ENCODE results near the gene STX18. TPM values are rescaled to one million over a fixed set of nuclear protein-coding genes. Genes with fewer than 3 reads are reported as not detected.

Gene STX18
- total and polyA plus RNA-seq, 4 donors = 21.2 to 36.0 (median 27.9) TPM

DNA sequence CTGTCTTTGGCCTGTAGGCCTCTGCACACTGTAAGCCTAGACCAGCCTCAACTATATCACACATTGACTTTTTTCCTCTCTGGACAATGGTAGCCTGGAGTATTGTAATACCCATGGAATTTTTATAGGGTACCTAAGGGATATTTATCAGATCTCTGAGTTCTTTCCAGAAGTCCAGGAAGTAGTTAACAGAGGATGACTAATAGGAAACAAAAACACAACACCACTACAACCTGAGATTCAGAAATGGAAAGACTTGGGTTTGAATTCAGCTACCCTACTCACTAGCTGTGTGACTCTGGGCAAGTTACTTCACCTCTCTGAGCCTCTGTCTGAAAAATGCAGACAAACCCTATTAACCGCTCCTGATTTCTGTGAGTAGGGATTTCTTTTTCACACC, 7.7 kb upstream of the STX18 start:
- intact Hi-C loops (cut with DNase I) = no loop called here
- H3K27ac ChIP-seq (ENCODE audit: low read depth in 1 of 2, low read length in 2 of 2) = no peak overlapping the region
- H3K27me3 ChIP-seq (ENCODE audit: control insufficient read depth in 1 of 2, insufficient read depth in 2 of 2, low read length in 1 of 2) = no peaks in the 10 kb centered on the region
- H3K9me3 ChIP-seq (ENCODE audit: control insufficient read depth, low read length) = no peaks in the 10 kb centered on the region
- no peaks in the 10 kb centered on the region for H3K36me3 ChIP-seq (ENCODE audit: control insufficient read depth in 1 of 2, insufficient read depth in 2 of 2, low read length in 1 of 2)
- ATAC-seq (ENCODE audit: low FRiP score) (no peak), DNase-seq (no peak)
- WGBS, 2 donors = 94 to 98% methylated on average over 1 of the region's 1 CpG
- no peak overlapping the region for H3K4me3 ChIP-seq (ENCODE audit: low read length in 2 of 2)
- no peaks in the 10 kb centered on the region for H3K4me1 ChIP-seq (ENCODE audit: control insufficient read depth in 1 of 2, insufficient read depth in 2 of 2, low read length in 2 of 2)

GRCh38 chr4:4542774-4543485, 1.1 kb upstream of the STX18 start:
- Histone ChIP-seq H3K36me3 (ENCODE audit: control insufficient read depth in 1 of 2, insufficient read depth in 2 of 2, low read length in 1 of 2) (no peaks in the 10 kb centered on the region), H3K9me3 (ENCODE audit: control insufficient read depth, low read length) (no peaks in the 10 kb centered on the region), H3K27me3 (ENCODE audit: control insufficient read depth in 1 of 2, insufficient read depth in 2 of 2, low read length in 1 of 2) (no peaks in the 10 kb centered on the region), H3K4me3 (ENCODE audit: low read length in 2 of 2) (peak overlapping the region; percentile 29 to 90), H3K27ac (ENCODE audit: low read depth in 1 of 2, low read length in 2 of 2) (no peak overlapping the region), H3K4me1 (ENCODE audit: control insufficient read depth in 1 of 2, insufficient read depth in 2 of 2, low read length in 2 of 2) (no peaks in the 10 kb centered on the region)
- intact Hi-C loops (cut with DNase I) = loop anchor here in 1 of 2 donors (5.0 kb wide), 1 partner anchor 296 kb away; the partner anchor contains the start of gene TMEM128
- 16 to 17% methylated on average over 12 of the region's 12 CpGs for WGBS, 2 donors
- ATAC-seq (ENCODE audit: low FRiP score) (no peak), DNase-seq (no peak)

- no peaks in the 10 kb centered on the region for H3K4me1 ChIP-seq (ENCODE audit: control insufficient read depth in 1 of 2, insufficient read depth in 2 of 2, low read length in 2 of 2)
- H3K9me3 ChIP-seq (ENCODE audit: control insufficient read depth, low read length) = no peaks in the 10 kb centered on the region
- H3K27me3 ChIP-seq (ENCODE audit: control insufficient read depth in 1 of 2, insufficient read depth in 2 of 2, low read length in 1 of 2) = no peaks in the 10 kb centered on the region
- intact Hi-C loops (cut with DNase I) = loop anchor here in 1 of 2 donors (5.0 kb wide), 1 partner anchor 294 kb away; the partner anchor contains the start of gene TMEM128
- no peaks in the 10 kb centered on the region for H3K36me3 ChIP-seq (ENCODE audit: control insufficient read depth in 1 of 2, insufficient read depth in 2 of 2, low read length in 1 of 2)
- DNase-seq = peak in 1 of 2 donors; percentile 58
- peak overlapping the region; percentile 29 to 90 for H3K4me3 ChIP-seq (ENCODE audit: low read length in 2 of 2)
- peak; percentile 47 for ATAC-seq (ENCODE audit: low FRiP score)
- no peak overlapping the region for H3K27ac ChIP-seq (ENCODE audit: low read depth in 1 of 2, low read length in 2 of 2)
- WGBS, 2 donors = 4 to 8% methylated on average over 10 of the region's 10 CpGs
Observed at GRCh38 chr4:4541040-4541631, 712 bp downstream of the STX18 start.

- intact Hi-C loops (cut with DNase I) = no loop called here
- peaks cover 0 to 2% of the 10 kb centered on the region in 2 donors for H3K4me1 ChIP-seq (ENCODE audit: control insufficient read depth in 1 of 2, insufficient read depth in 2 of 2, low read length in 2 of 2)
- DNase-seq (no peak), ATAC-seq (ENCODE audit: low FRiP score) (no peak)
- H3K4me3 ChIP-seq (ENCODE audit: low read length in 2 of 2) = no peak overlapping the region
- no peak overlapping the region for H3K27ac ChIP-seq (ENCODE audit: low read depth in 1 of 2, low read length in 2 of 2)
- no peaks in the 10 kb centered on the region for H3K9me3 ChIP-seq (ENCODE audit: control insufficient read depth, low read length)
- no peaks in the 10 kb centered on the region for H3K36me3 ChIP-seq (ENCODE audit: control insufficient read depth in 1 of 2, insufficient read depth in 2 of 2, low read length in 1 of 2)
- WGBS, 2 donors = 58 to 60% methylated on average over 2 of the region's 2 CpGs
- H3K27me3 ChIP-seq (ENCODE audit: control insufficient read depth in 1 of 2, insufficient read depth in 2 of 2, low read length in 1 of 2) = no peaks in the 10 kb centered on the region
Observed at GRCh38 chr4:4539481-4539880, 2.4 kb downstream of the STX18 start.

DNA sequence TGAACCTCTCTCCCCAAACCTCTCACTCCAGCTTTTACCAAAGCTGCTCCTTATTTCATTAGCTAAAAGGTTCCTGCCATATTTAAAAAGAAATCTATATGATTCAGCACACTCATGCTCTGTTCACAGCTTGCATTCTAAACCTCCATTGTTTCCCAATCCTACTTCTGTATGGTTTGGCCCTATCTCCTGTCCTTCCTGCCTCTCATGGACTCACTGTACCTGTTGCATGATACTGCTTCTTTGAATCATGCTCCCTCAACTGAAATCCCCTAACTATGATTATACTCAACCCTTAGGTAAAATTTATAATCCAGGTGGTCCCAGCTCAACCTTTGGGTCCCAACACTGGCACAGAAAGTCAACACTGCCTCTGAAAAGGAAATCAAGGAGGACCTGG, 6.3 kb downstream of the STX18 start:
- ATAC-seq (ENCODE audit: low FRiP score) (no peak), DNase-seq (no peak)
- H3K27me3 ChIP-seq (ENCODE audit: control insufficient read depth in 1 of 2, insufficient read depth in 2 of 2, low read length in 1 of 2) = no peaks in the 10 kb centered on the region
- H3K36me3 ChIP-seq (ENCODE audit: control insufficient read depth in 1 of 2, insufficient read depth in 2 of 2, low read length in 1 of 2) = peaks cover 0 to 1% of the 10 kb centered on the region in 2 donors
- no peak overlapping the region for H3K27ac ChIP-seq (ENCODE audit: low read depth in 1 of 2, low read length in 2 of 2)
- intact Hi-C loops (cut with DNase I) = no loop called here
- peaks cover 0 to 3% of the 10 kb centered on the region in 2 donors for H3K4me1 ChIP-seq (ENCODE audit: control insufficient read depth in 1 of 2, insufficient read depth in 2 of 2, low read length in 2 of 2)
- no peak overlapping the region for H3K4me3 ChIP-seq (ENCODE audit: low read length in 2 of 2)
- no peaks in the 10 kb centered on the region for H3K9me3 ChIP-seq (ENCODE audit: control insufficient read depth, low read length)

DNA sequence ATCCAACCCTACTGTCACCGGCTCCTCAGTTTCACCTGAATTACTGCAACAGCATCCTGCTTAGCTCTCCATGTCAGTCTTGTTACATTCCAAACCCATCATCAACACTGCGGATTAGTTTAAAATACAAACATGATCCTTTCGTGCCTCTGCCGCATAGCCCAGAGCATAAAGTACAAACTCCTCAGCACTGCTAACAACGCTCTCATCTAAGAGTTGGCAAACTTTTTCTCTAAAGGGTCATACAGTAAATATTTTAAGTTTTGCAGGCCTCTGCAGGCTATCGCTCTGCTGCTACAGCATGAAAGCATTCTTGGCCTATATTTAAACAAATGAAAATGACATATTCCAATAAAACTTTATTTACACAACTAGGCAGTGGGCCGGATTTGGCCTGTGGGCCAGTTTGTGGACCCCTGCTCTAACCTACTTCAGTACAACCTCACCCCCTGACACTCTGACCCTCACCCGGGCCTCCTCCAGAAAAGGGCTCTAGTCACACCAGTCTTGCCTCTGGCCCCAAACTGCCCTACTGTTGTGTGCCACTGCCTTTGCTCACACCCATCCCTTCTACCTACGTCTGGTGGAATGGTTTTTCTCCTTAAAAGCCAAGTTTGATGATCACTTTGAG, 7.2 kb downstream of the STX18 start:
- no peak overlapping the region for H3K27ac ChIP-seq (ENCODE audit: low read depth in 1 of 2, low read length in 2 of 2)
- peaks cover 0 to 3% of the 10 kb centered on the region in 2 donors for H3K4me1 ChIP-seq (ENCODE audit: control insufficient read depth in 1 of 2, insufficient read depth in 2 of 2, low read length in 2 of 2)
- no peak overlapping the region for H3K4me3 ChIP-seq (ENCODE audit: low read length in 2 of 2)
- intact Hi-C loops (cut with DNase I) = no loop called here
- WGBS, 2 donors = 94 to 96% methylated on average over 9 of the region's 9 CpGs
- H3K36me3 ChIP-seq (ENCODE audit: control insufficient read depth in 1 of 2, insufficient read depth in 2 of 2, low read length in 1 of 2) = peaks cover 0 to 1% of the 10 kb centered on the region in 2 donors
- ATAC-seq (ENCODE audit: low FRiP score) (no peak), DNase-seq (no peak)
- no peaks in the 10 kb centered on the region for H3K27me3 ChIP-seq (ENCODE audit: control insufficient read depth in 1 of 2, insufficient read depth in 2 of 2, low read length in 1 of 2)
- no peaks in the 10 kb centered on the region for H3K9me3 ChIP-seq (ENCODE audit: control insufficient read depth, low read length)

DNA sequence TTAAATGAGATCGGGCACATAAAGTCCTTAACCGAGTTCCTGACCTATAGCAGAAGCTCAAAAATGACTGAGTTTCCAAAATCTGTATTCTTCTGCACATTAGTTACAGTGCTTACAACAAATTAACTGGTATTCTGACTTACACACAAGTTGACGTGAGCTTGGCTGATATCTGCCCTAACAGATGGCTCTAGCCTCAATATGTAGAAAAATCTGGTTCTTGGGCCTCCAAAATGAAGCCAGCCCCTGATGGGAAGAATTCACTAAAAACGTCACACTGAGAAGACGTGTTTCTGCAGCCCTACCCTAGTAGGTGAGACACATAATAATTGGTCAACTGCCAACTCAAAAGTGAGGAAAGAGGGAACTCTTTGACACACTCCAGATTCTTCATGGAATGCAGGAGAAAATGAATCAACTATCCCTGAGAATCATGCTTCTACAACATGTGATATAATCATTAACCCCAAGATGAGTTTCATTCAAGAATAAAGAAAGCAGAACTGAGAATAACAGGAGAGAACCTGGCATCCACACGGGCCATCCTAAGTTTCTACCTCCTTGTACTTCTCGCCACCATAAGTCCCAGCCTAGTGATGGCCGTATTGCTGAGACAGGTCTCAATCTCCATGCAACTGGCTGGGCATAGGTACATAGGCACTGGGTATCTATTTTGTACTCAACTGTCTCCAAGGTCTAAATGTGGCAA, 8.2 kb downstream of the STX18 start:
- no peak overlapping the region for H3K4me3 ChIP-seq (ENCODE audit: low read length in 2 of 2)
- WGBS, 2 donors = 91 to 92% methylated on average over 8 of the region's 8 CpGs
- H3K27me3 ChIP-seq (ENCODE audit: control insufficient read depth in 1 of 2, insufficient read depth in 2 of 2, low read length in 1 of 2) = no peaks in the 10 kb centered on the region
- no peaks in the 10 kb centered on the region for H3K9me3 ChIP-seq (ENCODE audit: control insufficient read depth, low read length)
- no peak for DNase-seq
- intact Hi-C loops (cut with DNase I) = no loop called here
- H3K4me1 ChIP-seq (ENCODE audit: control insufficient read depth in 1 of 2, insufficient read depth in 2 of 2, low read length in 2 of 2) = peaks cover 0 to 3% of the 10 kb centered on the region in 2 donors
- H3K27ac ChIP-seq (ENCODE audit: low read depth in 1 of 2, low read length in 2 of 2) = no peak overlapping the region
- H3K36me3 ChIP-seq (ENCODE audit: control insufficient read depth in 1 of 2, insufficient read depth in 2 of 2, low read length in 1 of 2) = peaks cover 0 to 1% of the 10 kb centered on the region in 2 donors
- no peak for ATAC-seq (ENCODE audit: low FRiP score)

GRCh38 chr4:4532371-4533154, 9.3 kb downstream of the STX18 start:
- H3K27ac ChIP-seq (ENCODE audit: low read depth in 1 of 2, low read length in 2 of 2) = no peak overlapping the region
- no peaks in the 10 kb centered on the region for H3K27me3 ChIP-seq (ENCODE audit: control insufficient read depth in 1 of 2, insufficient read depth in 2 of 2, low read length in 1 of 2)
- DNase-seq (no peak), ATAC-seq (ENCODE audit: low FRiP score) (no peak)
- intact Hi-C loops (cut with DNase I) = no loop called here
- 89 to 94% methylated on average over 3 of the region's 3 CpGs for WGBS, 2 donors
- H3K36me3 ChIP-seq (ENCODE audit: control insufficient read depth in 1 of 2, insufficient read depth in 2 of 2, low read length in 1 of 2) = peaks cover 0 to 1% of the 10 kb centered on the region in 2 donors
- H3K4me1 ChIP-seq (ENCODE audit: control insufficient read depth in 1 of 2, insufficient read depth in 2 of 2, low read length in 2 of 2) = peaks cover 0 to 3% of the 10 kb centered on the region in 2 donors
- H3K4me3 ChIP-seq (ENCODE audit: low read length in 2 of 2) = no peak overlapping the region
- H3K9me3 ChIP-seq (ENCODE audit: control insufficient read depth, low read length) = no peaks in the 10 kb centered on the region

Measured in aorta (tissue), 5 donors.